Kidney glomerular epithelial cell (primary cell): Measurements from ENCODE around the gene ADCY5.

Experiments
- DNase-seq: peaks from one replicate; lab custom pipeline; 2025; lab: John Stamatoyannopoulos, UW

The ADCY5 gene

DNA sequence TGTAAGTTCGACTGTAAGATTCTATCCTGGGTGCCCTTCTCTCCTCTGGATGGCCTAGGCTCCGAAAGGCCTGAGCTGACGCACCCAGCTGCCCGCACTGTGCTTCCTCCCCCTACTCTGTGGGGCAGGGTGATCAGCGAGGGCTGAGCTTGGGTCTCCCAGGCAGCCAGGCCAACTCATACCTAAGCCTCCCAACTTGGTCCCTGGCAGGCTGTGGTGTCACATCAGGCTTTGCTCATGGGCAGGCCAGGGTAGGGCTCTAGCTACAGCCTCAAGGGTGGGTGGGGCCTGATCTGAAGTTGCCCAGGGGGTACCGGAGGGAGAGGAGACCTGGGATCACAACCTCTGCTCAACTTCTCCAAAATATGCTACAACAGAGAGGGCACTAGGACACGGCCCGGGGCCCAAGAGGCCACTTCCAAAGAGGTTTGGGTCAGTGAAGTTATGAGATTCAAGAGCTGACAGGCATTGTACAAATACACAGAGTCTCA, 123.1 kb downstream of the ADCY5 start:
- DNase-seq: no peak

DNA sequence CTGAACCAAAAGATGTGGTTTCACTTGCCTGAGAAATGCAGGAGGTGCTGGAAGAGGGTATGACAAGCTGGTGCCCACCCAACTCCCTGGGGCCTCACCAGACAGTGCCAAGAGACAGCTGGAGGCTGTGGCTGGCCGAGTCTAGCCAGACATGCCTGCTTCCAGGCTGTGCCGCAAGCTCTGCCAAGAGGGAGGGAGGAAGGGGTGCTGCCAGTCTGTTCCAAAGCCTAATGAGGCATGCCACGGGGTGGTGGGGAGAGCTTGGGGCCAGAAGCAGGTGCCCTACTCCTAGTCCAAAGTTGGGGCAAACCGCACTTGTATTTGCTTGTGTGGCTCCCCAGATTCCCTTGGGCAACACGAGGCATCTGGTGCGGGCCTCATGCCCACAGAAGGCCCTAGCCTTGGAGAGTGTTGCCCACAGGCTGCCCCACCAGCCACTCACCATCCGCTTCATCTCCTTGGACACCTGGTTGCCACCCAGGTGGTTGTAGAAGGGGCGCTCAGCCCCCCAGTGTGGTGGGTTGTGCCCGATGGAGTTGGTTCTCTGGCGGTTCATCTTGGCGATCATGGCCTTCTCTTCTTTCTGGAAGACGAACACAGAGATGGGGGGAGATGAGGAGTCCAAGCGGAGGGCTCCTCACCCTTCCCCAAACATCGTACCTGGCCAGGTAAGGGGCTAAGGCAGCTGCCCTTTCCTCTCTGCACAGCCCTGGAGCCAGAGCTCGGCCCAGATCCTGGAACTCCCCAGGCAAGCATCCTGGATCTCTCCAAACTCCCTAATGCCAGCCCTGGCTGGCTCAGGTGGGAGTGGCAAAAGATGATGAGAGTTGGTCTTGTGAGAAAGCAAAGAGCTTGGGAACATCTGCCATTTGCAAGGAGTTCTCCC, 123.8 kb downstream of the ADCY5 start:
- no peak for DNase-seq

DNA sequence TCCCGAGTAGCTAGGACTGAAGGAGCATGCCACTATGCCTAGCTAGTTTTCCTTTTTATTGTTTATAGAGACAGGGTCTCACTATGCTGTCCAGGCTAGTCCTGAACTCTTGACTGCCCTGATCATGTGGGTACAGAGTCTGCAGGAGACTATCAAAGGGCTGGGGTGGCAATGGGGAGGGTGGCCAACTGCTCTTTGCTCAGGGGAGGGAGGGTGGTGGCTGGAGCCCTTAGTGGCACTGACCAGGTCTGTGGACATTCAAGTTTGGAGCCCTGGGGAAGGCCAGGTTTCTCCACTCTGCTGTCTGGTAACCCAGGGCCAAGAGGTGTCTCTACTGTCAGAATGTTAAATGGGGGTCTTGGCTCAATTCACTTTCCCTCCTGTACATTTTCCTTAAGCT, 125.1 kb downstream of the ADCY5 start:
- DNase-seq: no peak

DNA sequence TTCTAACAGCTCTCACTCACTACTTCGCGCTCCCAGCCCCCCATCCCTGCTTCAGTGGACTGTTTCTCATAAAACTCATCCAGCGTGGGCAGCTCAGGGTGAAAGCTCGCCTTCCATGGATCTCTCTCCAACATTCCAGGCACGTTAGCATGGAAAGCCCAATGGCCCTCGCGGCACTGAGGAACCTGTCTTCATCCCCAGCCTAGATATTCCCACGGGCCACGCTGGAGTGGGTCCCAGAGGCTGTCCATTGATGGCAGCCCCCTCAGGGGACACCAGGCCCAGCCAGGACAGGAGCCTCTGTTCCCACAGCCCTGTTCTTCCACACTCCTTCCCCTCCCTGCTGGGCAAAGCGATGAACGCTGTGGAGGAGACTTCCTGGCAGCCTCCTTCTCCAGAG, 126.0 kb downstream of the ADCY5 start:
- DNase-seq: no peak

DNA sequence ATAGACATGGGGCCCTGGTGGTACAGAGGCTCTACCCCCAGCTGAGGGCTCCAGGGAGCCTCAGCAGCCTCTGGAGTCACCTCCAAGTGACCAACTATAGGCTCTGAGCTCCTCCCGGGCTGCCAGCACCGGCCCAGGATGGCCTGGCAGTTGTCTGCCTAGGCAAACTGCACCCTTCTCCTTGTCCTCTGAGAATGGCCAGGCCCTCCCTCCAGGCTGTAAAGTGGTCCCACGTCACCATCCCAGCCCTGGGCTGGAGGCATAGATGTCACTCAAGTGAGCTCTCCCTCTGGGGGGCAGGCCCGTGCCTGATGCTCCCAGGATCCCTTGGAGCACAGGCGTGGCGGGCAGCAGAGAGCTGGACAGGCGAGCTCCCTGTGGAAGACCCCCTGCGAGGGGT, 127.1 kb downstream of the ADCY5 start:
- DNase-seq: no peak

DNA sequence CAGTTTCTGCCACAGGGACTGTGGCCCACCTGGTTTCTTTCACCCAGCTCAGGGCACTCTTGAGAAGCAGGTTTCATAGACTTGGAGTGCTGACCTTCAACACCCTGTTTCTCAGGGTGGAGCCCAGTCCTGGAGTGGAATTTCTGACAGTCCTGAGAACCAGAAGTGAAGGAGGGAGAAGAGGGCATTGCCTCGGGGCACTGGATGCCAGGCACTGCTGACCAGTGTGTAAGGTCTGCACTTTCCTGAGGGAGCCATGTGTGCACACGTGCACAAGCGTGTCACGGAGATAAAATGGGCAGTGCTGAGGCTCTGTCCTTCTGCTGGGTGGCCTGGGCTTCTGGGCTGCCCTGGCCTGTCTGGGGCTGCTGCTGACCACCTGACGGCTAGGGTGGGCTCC, 128.7 kb downstream of the ADCY5 start:
- DNase-seq: no peak

DNA sequence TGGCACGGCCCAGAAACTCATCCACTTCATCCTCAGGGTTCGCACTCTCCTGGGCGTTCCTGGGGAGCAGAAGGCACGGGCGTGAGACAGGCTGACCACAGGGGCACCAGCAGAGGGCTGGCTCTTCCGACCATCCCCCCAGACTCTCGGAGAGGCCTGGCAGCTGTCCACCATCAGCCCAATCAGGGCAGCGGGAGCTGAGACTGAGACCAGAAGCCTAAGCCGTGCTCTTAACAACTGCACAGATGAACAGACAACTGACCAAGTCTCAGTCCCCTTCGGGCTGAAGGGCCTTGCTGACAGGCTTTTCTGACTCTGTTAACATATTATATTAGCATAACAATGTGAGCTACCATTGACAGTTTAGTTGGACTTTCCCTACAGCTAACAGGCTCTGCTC, 129.1 kb downstream of the ADCY5 start:
- no peak for DNase-seq

DNA sequence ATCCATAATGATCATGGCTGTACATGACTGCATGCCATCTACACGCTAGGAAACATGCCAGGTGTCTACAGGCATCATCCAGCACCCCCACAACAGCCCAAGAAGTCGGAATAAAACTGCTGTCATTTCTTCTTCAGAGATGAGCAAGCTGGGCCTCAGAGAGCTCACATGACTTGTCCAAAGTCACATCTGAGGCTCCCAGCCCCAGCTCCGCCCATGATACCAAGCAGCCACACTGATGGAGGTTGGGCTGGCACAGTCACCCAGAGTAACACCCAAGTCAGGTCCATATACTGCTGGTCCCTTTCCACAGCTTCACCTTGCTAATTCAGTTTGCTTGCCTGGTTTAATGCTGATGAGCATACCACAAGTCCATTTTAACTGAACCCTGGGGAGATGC, 130.5 kb downstream of the ADCY5 start:
- DNase-seq: no peak

DNA sequence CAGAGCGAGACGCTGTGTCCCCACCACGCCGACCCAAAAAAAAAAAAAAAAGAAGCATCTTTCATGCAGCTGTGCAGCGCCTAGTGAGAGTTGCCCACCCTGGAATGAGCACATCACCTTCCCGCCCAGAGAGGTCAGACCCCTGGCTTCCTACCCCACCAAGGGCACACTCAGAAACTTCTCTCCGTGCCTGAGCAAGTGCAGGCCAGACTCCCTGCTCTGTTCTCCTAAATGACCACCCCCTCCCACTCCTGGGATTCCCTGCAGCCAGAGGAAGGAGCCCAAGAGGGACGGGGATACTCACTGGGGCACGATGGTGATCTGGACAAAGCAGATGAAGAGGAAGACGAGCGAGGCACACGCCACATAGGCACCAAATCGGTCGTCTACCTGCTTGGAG, 131.2 kb downstream of the ADCY5 start:
- DNase-seq: no peak

DNA sequence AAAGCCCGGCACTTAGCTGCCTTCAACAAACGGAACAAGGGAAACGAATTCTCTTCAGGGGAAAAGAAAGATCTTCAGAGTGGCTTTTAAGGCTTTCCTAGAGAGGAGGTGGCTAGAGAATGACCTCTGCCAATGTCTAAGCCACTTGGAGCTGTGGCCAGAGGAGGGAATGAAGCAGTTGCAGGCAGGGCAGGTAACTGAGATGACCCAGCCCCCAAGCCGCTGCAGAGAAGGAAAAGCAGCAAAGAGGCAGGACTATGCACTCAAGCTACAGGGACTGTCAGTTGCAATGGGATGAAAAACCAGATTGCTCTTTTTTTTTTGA, 133.7 kb downstream of the ADCY5 start:
- DNase-seq: no peak

DNA sequence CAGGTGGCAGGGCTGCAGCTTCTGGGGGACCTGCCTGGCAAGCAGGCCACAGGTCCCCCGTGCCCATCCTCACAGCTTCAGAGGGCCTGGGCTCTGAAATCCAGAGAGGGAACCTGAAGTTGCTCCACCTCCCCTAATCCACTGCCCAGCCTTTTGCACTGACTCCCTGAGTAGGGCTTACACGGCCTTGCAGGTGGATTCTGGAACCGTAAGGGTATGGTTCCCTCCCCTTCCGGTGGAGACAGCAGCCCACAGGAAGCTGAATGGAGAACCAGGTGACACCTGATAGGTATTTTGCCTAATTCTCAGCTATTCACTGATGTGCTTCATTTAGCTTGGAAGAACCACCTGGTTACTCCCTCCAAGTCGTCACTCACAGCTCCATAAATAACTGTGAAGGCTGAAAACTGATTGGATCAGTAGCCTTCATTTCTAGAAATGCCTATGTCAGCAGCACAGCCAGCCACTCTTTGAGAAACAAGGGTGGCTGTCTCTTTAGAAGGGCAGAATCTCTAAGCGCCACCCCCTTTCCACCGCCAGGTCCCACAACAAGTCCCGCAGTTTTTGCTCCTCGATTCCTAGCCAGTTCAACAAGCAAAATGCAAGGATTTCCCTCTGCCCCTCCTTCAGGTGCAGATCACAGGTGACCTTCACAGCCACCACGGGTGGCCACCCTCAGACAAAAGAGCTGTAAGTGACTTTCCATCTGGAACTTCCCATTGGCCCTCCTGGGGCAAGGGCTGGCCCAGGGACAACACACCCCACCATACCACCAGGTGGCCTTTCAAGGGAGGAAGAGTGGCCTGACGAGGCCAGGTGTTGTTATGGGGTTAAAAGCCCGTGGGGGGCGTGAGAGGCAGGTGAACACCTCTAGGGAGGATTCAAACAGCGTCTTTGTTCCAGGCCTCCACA, 134.3 kb downstream of the ADCY5 start:
- DNase-seq: no peak

DNA sequence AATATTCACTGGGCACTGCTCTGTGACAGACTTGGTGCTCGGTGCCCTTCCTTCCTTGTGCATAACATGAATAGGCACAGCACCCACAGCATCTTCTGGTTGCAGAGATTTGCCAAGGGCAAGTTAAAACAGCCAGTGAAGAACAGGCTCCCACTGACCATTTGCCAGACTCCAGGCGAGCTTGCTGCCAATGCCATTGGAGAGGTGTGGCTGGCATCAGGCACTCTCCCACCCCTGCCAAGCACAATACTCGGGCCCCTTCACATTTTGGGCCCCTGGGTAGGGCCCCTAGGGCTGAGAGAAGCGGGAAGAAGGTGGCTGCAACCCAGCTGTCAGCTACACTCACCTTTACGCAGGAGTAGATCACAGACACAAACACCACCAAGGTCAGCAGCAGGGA, 135.0 kb downstream of the ADCY5 start:
- no peak for DNase-seq

DNA sequence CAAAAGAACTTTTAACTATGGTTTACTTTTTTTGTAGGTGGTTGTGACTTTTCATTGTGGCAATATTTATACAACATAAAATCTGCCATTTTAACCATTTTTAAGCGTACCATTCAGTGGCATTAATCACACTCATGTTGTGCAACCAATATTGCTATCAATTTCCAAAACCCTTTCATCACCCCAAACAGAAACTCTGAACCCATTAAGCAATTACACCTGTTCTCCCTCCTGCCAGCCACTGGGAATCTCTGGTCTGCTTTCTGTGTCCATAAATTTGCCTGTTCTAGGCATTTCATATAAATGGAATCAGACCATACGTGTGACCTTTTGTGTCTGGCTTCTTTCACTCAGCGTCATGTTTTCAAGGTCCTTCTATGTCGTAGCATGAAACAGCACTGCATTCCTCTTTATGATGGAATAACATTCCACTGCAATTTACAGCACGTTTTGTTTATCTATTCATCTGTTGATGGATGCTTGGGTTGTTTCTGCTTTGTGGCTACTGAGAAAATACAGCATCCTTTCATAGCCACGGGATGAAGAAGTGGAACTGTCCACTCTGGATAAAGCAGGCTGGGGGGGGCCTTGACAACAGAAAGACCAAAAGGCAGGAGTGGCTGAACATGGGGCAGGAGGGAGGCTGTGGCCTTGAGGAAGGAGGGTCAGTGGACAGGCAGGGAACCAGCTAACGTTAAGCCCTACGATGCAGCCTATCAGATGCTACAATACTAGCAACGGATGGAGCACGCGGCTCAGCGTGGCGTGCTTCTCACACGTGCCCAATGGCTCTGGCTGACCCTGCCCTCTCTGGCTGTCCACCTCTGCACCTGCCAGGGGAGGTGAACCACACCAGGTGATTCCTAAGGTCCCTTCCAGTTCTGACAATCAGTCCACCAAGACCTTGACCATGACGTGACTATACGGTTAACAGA, 136.3 kb downstream of the ADCY5 start:
- no peak for DNase-seq

DNA sequence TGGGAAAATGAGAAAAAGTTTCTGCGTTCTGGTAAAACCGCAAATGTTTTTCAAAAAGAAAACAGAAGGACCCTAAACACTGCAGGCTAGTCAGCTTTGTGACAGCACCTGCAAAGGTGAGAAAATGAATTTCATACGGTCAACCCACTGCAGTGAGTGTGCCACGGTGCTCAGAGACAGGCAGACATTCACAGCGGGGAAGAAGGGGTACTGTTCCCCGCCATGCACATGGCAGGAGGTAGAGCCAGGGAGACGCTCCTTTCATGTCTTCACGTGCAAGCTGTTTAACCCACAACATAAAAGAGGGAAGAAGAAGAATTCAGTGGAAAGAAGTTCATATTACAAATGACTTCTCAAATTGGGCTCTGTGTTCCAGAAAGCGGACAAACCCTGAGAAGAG, 137.7 kb downstream of the ADCY5 start:
- no peak for DNase-seq

DNA sequence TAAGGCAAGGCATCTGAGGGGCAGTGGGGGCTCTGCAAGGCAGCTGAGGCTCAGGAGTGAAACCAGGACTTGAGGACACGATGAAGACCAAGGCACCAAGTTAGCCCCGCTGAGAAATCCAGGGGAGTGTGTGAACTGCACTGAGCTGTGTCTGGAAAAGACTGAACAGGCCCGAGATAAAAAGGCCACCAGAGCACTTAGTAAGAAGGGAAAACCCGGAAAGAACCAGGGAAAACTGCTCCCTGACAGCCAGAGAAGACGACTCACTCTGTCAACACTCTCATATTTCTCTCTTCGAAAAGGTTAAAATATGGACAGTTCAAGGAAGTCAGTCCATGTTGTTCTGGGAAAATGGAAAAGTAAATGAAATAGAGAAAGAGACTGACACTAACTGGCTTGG, 138.1 kb downstream of the ADCY5 start:
- DNase-seq: peak; percentile 5

DNA sequence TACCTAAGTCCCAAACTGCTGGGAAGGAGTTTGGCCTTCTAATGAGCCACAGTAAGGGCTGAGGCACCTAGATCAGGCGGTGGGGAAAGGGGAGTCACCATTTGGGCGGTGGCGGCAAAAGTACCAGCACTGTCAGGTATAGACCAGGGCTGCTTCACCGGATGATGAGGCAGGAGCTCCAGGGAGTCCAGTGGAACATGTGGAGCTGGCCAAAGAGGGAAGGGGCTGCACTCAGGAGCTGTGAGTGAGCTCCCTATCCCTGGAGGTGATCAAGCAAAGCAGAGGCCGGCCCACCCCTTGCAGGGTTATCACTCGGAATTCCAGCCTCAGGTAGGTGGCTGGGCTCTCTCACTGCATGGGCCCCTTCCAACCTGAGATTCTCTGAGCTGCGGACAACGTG, 138.7 kb downstream of the ADCY5 start:
- DNase-seq: no peak

DNA sequence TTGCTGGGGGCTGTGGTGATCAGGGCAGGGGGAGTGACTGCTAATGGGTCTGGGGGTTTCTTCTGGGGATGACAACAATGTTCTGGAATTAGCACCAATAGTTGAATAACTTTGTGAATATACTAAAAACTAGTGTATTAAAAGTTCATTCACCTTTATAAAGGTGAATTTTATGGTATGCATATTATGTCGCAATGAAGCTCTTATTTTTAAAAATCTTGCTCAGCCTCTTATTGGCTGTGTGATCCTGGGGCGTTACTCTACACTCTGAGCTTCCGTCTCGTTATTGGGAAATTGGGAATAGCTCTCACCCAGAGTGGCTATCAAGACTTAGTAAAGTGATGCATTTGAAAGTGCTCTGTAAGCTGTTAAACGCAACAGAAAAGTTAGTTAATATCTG, 141.8 kb downstream of the ADCY5 start:
- DNase-seq: no peak

DNA sequence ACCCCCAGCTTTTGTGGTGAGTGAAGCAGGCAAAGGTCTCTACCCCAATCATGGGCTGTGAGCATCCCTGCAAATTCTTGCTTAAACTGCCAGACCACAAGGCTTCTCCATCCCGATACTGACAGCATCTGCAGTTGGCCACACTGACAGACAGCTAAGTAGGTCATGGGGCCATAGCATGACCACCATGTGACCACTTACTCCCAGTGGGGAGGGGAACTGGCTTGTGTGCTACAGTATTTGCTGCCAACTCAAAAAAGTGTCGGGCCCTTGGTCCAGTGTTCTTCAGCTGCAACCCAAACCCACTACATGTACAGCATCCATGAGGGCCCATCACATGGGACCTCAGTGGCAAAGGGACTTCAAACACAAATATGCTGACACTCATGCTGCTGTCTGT, 143.7 kb downstream of the ADCY5 start:
- no peak for DNase-seq

DNA sequence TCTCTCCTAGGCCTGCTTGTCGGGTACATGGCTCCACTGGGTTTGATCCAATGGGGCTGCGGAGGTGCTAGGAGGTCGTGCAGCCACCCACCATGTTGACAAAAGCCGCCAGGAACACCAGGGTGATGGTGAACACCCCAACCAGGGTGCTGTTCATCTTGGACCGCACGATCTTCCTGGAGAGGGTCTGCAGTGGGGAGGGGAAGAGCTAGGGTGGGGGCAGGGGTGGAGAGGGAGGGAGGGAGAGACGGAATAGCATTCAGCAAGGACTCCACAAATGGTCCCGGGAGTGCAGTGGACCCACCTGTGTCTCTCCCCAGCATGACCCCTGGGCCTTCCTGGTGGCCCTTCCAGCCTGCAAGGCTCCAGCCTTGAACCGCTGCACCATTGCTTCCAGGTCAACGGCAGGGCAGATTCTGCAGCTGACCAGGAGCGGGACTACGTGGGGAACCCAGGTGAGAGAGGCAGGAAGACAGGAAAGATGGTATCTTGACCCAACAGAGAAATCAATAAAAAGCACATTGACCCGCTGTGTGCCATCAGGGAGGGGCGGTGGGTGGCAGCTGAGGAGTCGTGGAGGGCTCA, 144.8 kb downstream of the ADCY5 start:
- DNase-seq: no peak

DNA sequence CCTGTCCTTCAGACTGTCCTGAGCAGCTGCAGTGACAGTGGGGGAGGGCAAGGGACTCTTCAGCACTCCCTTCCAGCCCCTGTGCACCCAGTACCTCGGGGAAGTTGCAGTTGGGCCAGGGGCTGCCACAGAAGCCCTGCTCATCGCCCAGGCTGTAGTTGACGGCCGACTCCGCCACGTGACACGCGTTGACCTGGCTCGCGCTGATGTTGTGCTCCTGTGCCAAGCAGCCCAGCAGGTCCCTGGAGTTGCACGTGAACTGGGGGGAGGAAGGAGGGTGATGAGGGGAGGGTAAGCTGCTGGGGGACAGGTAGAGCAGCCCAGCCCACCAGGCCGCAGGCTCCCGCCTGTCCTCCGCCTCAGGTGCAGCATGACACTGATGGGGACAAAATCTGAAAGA, 145.9 kb downstream of the ADCY5 start:
- DNase-seq: no peak

DNA sequence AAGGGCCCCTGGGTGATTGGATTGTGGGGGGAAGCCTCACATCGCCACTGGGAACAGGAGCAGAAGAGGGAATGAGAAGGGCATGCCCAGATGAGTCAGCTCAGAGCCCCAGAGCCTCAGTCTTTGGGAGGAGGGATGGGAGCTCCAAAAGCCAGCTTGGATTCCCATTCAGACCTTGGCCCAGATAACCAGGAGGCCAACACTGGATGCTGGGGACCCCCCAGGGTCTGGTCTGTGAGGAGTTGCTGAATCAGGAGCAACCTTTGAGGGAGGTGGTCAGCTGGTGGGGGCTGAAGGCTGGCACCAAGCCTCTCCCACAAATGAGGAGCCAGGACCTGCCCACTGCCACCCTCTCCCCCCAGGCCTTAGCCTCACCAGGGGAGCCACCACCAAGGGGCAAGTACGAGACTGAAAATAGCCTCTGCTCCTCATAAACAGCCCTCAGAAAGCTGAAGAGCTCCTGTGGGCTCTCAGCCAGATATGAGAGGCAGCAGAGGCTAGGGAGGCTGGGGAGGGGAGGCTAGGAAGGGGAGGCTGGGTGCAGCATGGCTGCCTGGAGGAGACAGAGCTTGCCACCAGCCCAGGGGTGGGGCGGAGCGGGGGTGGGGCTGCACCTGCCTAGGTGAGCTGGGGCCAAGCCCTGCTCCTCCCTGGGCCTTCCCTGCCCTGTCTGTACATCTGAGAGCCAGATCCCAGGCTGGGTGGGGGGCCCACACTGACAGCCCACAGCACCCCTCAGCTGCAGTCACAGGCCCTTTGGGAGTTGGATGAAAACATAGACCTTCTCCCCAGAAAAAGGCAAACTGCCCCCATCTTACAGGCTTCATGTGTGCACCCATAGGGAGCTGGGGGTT, 147.3 kb downstream of the ADCY5 start:
- no peak for DNase-seq
